ENCODE measurements around the gene PEX10. TPM values are rescaled to one million over a fixed set of nuclear protein-coding genes. Genes with fewer than 3 reads are reported as not detected.

PEX10 gene
- polyA plus RNA-seq, 1 donor from 2014 or later: 30.1 TPM

GRCh38 chr1:2438641-2439040 lies 26.3 kb upstream of the PEX10 start:
- H3K9me2 ChIP-seq (ENCODE audit: insufficient read depth, low read length): no peaks in the 10 kb centered on the region
- H3F3A ChIP-seq (ENCODE audit: insufficient read depth, low read length, poor library complexity, severe bottlenecking): no peaks in the 10 kb centered on the region
- no peaks in the 10 kb centered on the region for H3K9me3 ChIP-seq (ENCODE audit: low read length)
- TF ChIP-seq EZH2 (IDR thresholded peaks at IDR 0.05; ENCODE audit: borderline replicate concordance, insufficient read depth, low read length, poor library complexity, severe bottlenecking): no peak
- no peak for TF ChIP-seq REST (IDR thresholded peaks at IDR 0.05; ENCODE audit: borderline replicate concordance)
- TF ChIP-seq TAF1 (IDR thresholded peaks at IDR 0.05; ENCODE audit: low read depth): no peak
- TF ChIP-seq EP300 (conservative IDR thresholded peaks at IDR 0.05; ENCODE audit: poor library complexity, severe bottlenecking): no peak
- no peak for TF ChIP-seq POLR2AphosphoS5 (IDR thresholded peaks at IDR 0.05)
- no peak for TF ChIP-seq MXI1 (conservative IDR thresholded peaks at IDR 0.05; ENCODE audit: poor library complexity, severe bottlenecking)
- no peak for TF ChIP-seq SMC3 (conservative IDR thresholded peaks at IDR 0.05; ENCODE audit: poor library complexity)
- TF ChIP-seq, protein P1, sequence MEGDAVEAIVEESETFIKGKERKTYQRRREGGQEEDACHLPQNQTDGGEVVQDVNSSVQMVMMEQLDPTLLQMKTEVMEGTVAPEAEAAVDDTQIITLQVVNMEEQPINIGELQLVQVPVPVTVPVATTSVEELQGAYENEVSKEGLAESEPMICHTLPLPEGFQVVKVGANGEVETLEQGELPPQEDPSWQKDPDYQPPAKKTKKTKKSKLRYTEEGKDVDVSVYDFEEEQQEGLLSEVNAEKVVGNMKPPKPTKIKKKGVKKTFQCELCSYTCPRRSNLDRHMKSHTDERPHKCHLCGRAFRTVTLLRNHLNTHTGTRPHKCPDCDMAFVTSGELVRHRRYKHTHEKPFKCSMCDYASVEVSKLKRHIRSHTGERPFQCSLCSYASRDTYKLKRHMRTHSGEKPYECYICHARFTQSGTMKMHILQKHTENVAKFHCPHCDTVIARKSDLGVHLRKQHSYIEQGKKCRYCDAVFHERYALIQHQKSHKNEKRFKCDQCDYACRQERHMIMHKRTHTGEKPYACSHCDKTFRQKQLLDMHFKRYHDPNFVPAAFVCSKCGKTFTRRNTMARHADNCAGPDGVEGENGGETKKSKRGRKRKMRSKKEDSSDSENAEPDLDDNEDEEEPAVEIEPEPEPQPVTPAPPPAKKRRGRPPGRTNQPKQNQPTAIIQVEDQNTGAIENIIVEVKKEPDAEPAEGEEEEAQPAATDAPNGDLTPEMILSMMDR (IDR thresholded peaks at IDR 0.05; ENCODE audit: poor library complexity, severe bottlenecking): no peak
- no peak for TF ChIP-seq RAD21 (conservative IDR thresholded peaks at IDR 0.05)
- H3K27ac ChIP-seq (ENCODE audit: low read length): no peak overlapping the region
- H4K20me1 ChIP-seq (ENCODE audit: insufficient read depth): no peaks in the 10 kb centered on the region
- no peak overlapping the region for H2AFZ ChIP-seq (ENCODE audit: low read depth, low read length)
- H3K27me3 ChIP-seq (ENCODE audit: insufficient read depth, low read depth, low read length): no peaks in the 10 kb centered on the region
- no peak overlapping the region for H3K4me3 ChIP-seq (ENCODE audit: low read length)
- H3K36me3 ChIP-seq (ENCODE audit: insufficient read depth, low read length): no peaks in the 10 kb centered on the region
- H3K4me2 ChIP-seq (ENCODE audit: low read length): no peak overlapping the region
- no peak overlapping the region for H3K9ac ChIP-seq (ENCODE audit: low read length)
- no peaks in the 10 kb centered on the region for H3K79me2 ChIP-seq (replicated peaks; ENCODE audit: insufficient read depth, low read length)

GRCh38 chr1:2438038-2438437 lies 25.7 kb upstream of the PEX10 start:
- TF ChIP-seq EZH2 (IDR thresholded peaks at IDR 0.05; ENCODE audit: borderline replicate concordance, insufficient read depth, low read length, poor library complexity, severe bottlenecking) (no peak), RAD21 (conservative IDR thresholded peaks at IDR 0.05) (no peak), MXI1 (conservative IDR thresholded peaks at IDR 0.05; ENCODE audit: poor library complexity, severe bottlenecking) (no peak), POLR2AphosphoS5 (IDR thresholded peaks at IDR 0.05) (no peak), SMC3 (conservative IDR thresholded peaks at IDR 0.05; ENCODE audit: poor library complexity) (no peak), REST (IDR thresholded peaks at IDR 0.05; ENCODE audit: borderline replicate concordance) (no peak), TAF1 (IDR thresholded peaks at IDR 0.05; ENCODE audit: low read depth) (no peak), EP300 (conservative IDR thresholded peaks at IDR 0.05; ENCODE audit: poor library complexity, severe bottlenecking) (no peak)
- TF ChIP-seq, protein P1 (IDR thresholded peaks at IDR 0.05; ENCODE audit: poor library complexity, severe bottlenecking): no peak
- no peak overlapping the region for H3K27ac ChIP-seq (ENCODE audit: low read length)
- no peaks in the 10 kb centered on the region for H3K9me2 ChIP-seq (ENCODE audit: insufficient read depth, low read length)

More at GRCh38 chr1:2438038-2438437, 25.7 kb upstream of the PEX10 start:
- Histone ChIP-seq H2AFZ (ENCODE audit: low read depth, low read length) (no peak overlapping the region), H4K20me1 (ENCODE audit: insufficient read depth) (no peaks in the 10 kb centered on the region), H3F3A (ENCODE audit: insufficient read depth, low read length, poor library complexity, severe bottlenecking) (no peaks in the 10 kb centered on the region), H3K9me3 (ENCODE audit: low read length) (no peaks in the 10 kb centered on the region), H3K9ac (ENCODE audit: low read length) (no peak overlapping the region), H3K4me3 (ENCODE audit: low read length) (no peak overlapping the region), H3K27me3 (ENCODE audit: insufficient read depth, low read depth, low read length) (no peaks in the 10 kb centered on the region), H3K36me3 (ENCODE audit: insufficient read depth, low read length) (no peaks in the 10 kb centered on the region), H3K79me2 (replicated peaks; ENCODE audit: insufficient read depth, low read length) (no peaks in the 10 kb centered on the region), H3K4me2 (ENCODE audit: low read length) (no peak overlapping the region)

All from neural cell (in vitro differentiated cells).